NCI-H460 (cell line): ENCODE results near the gene OPTN. TPM values are rescaled to one million over a fixed set of nuclear protein-coding genes. Genes with fewer than 3 reads are reported as not detected.

Experiments
- DNase-seq: peaks from one replicate; pipeline ENCODE4 v3.0.0-alpha.2; 2016; ENCODE audit warnings: low read depth; ENCODE audit errors: extremely low read depth
- small RNA-seq, 2 experiments: library from RNA; depleted of rRNA; stranded (forward); fragments of <200 nt; gene quantifications; one replicate each; pipeline ENCODE3, GENCODE V24; 2014
- total RNA-seq: library from RNA; depleted of rRNA; stranded (reverse); fragments of >200 nt; shearing (Covaris generic); gene quantifications from 2 replicates; pipeline ENCODE4 v1.2.3, GENCODE V29; 2014; rRNA removed

The OPTN gene
- total RNA-seq, 1 experiment from 2014 or later, result 13.3 TPM

DNA sequence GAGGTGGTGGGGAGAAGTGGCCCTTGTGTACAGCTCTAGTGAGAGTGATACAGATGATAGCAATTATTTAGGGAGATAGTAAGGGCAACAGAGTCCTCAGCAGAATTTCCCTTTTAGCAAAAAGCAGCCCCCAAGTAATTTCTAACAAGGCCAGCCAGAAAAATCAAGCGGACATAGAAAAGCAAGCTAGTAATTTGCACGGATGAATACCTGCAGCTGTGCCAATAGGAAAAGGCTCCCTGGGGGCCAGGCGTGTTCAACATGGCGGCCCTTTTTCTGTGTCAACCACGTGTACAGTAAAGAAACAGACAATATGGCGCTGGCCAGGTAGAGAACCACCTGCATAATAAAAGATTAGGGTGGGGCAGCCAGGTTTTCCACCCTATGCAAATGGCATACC, 68.8 kb downstream of the OPTN start:
- DNase-seq, result no peak

DNA sequence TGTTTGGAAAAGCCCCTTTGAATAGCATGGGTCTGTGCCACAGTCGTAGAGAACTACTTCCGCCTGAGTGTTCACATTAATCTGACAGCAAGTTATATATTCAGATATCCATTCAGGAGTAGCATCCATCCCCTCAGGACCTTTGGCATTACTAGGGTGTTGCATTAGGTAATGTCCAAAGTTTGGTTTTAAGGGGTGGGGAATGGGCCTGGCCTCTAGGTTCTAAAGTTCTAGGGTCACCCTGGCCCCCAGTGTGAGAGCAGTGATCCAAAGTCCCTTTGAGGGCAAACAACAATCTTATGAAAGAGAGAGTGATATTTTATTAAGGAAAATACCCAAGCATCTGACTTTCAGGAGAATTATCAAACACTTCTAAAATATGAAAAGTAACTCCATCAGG, 73.7 kb downstream of the OPTN start:
- no peak for DNase-seq

DNA sequence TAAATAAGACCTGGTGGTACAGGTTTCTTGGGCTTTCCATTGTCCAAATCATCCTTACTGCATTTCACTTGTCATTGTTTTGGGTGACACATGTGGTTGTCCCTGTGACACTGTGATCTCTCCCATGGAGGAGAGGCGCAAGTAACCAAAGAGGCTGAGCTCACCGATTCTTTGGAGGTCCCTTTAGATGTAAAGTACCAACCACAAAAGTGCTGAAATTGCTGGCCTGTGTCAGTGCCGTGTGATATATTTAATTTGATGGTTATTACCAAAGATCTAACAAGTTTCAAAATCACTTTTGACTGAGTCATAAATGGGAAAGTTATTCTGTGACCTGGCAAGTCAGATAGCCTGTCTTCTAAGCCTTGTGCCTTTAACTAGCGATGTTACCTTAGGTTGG, 80.8 kb downstream of the OPTN start:
- DNase-seq, result no peak

DNA sequence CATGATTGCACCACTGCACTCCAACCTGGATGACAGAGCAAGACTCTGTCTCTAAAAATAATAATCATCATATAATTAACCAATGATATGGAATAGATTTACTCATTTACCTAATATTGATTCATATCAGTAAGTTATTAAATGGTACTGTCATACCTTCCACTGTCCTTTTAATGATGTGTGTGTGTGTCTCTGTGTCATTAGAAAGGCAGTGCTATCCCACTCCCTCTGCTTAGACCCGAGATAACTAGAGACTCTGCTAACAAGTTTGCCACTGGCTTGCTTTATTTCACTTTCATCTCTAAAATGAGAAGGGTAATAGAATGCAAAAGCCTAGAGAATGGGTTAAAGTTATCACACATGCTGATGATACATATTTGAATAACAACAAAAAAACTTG, 82.5 kb downstream of the OPTN start:
- no peak for DNase-seq

DNA sequence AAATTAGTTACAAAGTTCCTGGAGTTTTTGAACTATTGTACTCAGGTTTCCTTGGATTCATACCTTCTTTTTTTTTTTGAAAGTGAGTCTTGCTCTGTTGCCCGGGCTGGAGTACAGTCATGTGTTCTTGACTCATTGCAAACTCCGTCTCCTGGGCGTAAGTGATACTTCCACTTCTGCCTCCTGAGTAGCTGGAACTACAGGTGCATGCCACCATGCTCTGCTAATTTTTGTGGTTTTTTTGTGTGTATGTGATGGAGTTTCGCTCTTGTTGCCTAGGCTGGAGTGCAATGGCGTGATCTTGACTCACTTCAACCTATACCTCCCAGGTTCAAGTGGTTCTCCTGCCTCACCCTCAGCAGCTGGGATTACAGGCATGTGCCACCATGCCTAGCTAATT, 83.7 kb downstream of the OPTN start:
- DNase-seq, result no peak

DNA sequence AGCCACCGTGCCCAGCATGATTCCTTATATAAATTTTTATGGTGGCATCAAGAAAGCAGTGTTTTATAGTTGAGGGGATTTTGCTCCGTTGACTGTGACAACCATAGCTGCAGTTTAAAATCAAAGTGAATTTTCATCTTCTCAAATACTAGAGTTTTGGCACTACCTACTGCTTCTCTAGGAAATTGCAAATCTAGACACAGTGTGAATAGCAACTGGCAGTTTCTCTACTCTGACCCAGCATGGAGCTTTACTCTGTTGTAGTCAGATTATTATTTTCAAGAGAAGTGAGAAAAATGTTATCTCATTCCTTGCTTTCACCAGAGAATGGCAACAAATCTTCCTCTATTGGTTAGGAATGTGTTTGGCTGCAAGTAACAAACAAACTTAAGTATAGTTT, 84.3 kb downstream of the OPTN start:
- no peak for DNase-seq

DNA sequence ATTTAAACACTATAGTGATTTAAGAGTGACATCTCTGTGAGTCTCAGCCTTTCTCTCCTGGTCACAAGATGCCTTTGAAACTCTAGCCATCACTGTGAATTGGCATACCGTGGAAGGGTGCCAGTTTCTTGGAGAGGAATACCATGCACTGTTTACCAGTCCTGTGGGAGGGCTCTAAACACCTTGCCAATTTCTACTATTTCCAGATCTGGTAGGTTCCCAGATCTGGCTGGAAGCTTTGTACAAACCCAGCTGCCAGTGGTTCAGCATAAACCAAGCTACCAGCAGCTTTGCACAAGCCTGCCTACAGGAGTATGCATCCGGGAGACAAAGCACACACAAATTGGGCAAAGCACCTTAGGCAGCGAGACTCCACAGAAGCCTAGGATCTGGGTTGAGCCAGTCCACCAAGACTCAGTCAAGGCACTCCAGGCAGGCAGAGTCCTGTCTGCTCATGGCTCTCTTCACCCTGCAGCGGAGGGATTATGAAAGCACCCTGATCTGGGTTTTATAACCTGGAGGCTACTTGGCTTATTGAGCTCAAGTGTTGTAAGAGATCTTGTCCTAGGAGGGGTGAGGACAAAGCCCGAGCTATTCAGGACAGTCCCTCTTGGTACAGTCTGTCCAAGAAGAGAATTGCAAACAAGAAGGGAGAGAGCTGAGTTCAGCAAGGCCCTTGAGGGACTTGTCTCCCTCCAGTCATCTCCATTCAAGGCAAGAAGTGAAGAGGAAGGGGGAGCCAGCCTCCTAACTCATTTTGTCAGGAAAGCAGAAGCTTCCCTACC, 85.0 kb downstream of the OPTN start:
- DNase-seq, result no peak

DNA sequence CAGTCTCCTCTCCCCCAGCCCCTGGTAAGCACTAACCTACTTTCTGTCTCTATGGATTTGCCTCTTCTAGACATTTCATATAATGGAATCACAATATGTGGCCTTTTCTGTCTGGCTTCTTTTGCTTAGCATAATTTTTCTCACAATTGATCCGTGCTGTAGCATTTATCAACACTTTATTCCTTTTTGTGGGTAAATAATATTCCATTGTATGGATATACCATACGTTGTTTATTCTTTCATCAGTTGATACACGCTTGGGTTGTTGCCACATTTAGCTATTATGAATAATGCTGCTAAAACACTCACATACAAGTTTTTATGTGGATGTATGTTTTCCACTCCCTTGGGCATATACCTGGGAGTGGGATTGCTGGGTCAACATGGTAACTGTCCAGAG, 87.2 kb downstream of the OPTN start:
- DNase-seq, result no peak

Small RNAs within 50 kb of the gene (small RNA-seq; reads per million reads assigned to genes)
- gene SNRPGP5, result 0 reads per million in 2 experiments

Other genes with a start within 250 kb of the OPTN start
- 0.02 TPM in 1 of 2 replicates, not detected in the other for gene CCDC3, start 98.5 kb upstream of the OPTN start, total RNA-seq
- 9.8 and 10.1 TPM in 2 replicates for gene MCM10, start 61.4 kb downstream of the OPTN start, total RNA-seq
- not detected in 2 replicates for gene UCMA, start 134.2 kb downstream of the OPTN start, total RNA-seq
- 14.1 and 18.5 TPM in 2 replicates for gene PHYH, start 199.9 kb downstream of the OPTN start, total RNA-seq
- gene SEPHS1, start 248.1 kb downstream of the OPTN start, total RNA-seq, result 46.0 and 62.0 TPM in 2 replicates